Glutamatergic neuron (in vitro differentiated cells): ENCODE data around the gene INSIG1. TPM values are rescaled to one million over a fixed set of nuclear protein-coding genes. Genes with fewer than 3 reads are reported as not detected.

ENCODE experiments used
- DNase-seq: peaks from one replicate; pipeline ENCODE4 v3.0.0; 2022
- H3K27ac Mint-ChIP-seq: one replicate; pipeline ENCODE4 v1.8.0; 2020; ENCODE audit warnings: mild to moderate bottlenecking, mixed read lengths, inconsistent platforms; ENCODE audit not compliant: unreplicated experiment
- H3K27me3 Mint-ChIP-seq: one replicate; pipeline ENCODE4 v1.8.0; 2020; ENCODE audit warnings: mild to moderate bottlenecking, moderate library complexity, mixed read lengths, inconsistent platforms; ENCODE audit not compliant: unreplicated experiment
- H3K36me3 Mint-ChIP-seq: one replicate; pipeline ENCODE4 v1.8.0; 2020; ENCODE audit warnings: mild to moderate bottlenecking, mixed read lengths, inconsistent platforms; ENCODE audit not compliant: unreplicated experiment
- H3K4me1 Mint-ChIP-seq: one replicate; pipeline ENCODE4 v1.8.0; 2020; ENCODE audit warnings: mild to moderate bottlenecking, low read depth, mixed read lengths, inconsistent platforms; ENCODE audit not compliant: unreplicated experiment
- H3K4me3 Mint-ChIP-seq: one replicate; pipeline ENCODE4 v1.8.0; 2020; ENCODE audit warnings: mild to moderate bottlenecking, mixed read lengths, inconsistent platforms; ENCODE audit not compliant: unreplicated experiment
- H3K9me3 Mint-ChIP-seq: one replicate; pipeline ENCODE4 v1.8.0; 2020; ENCODE audit warnings: mild to moderate bottlenecking, moderate library complexity, mixed read lengths, inconsistent platforms; ENCODE audit not compliant: unreplicated experiment
- CTCF ChIP-seq: fragments of 200-600 bp; sonication (generic); IDR thresholded peaks from one replicate; pipeline ENCODE4 v1.5.0; 2021; ENCODE audit not compliant: partially characterized antibody, unreplicated experiment
- total RNA-seq: library from RNA; stranded (reverse); fragmentation: NEBNext Ultra II Directional; extraction: Animal tissue kit (Norgen Biotek cat#: 25700); gene quantifications from one replicate; pipeline ENCODE4 v1.2.1, GENCODE V29; 2021; ENCODE audit not compliant: unreplicated experiment

INSIG1 gene
- total RNA-seq, 1 donor from 2014 or later: 95.2 TPM

GRCh38 chr7:155279787-155280445, 17.8 kb upstream of the INSIG1 start:
- Mint-ChIP-seq H3K4me1 (no peaks in the 10 kb centered on the region), H3K27ac (no peak overlapping the region), H3K36me3 (no peaks in the 10 kb centered on the region), H3K27me3 (no peaks in the 10 kb centered on the region), H3K4me3 (no peak overlapping the region), H3K9me3 (no peaks in the 10 kb centered on the region)
- TF ChIP-seq CTCF: no peak
- DNase-seq: no peak

GRCh38 chr7:155280446-155281397, 17.0 kb upstream of the INSIG1 start:
- Mint-ChIP-seq H3K4me1 (no peaks in the 10 kb centered on the region), H3K4me3 (no peak overlapping the region), H3K27ac (no peak overlapping the region)

GRCh38 chr7:155281398-155281969, 16.2 kb upstream of the INSIG1 start:
- Mint-ChIP-seq H3K4me3 (no peak overlapping the region), H3K9me3 (peaks cover under 1% of the 10 kb centered on the region), H3K4me1 (no peaks in the 10 kb centered on the region), H3K27ac (no peak overlapping the region), H3K27me3 (no peaks in the 10 kb centered on the region), H3K36me3 (no peaks in the 10 kb centered on the region)
- TF ChIP-seq CTCF: no peak
- no peak for DNase-seq

More at GRCh38 chr7:155280446-155281397, 17.0 kb upstream of the INSIG1 start:
- Mint-ChIP-seq H3K9me3 (no peaks in the 10 kb centered on the region), H3K36me3 (no peaks in the 10 kb centered on the region), H3K27me3 (no peaks in the 10 kb centered on the region)
- no peak for TF ChIP-seq CTCF
- DNase-seq: no peak

- Mint-ChIP-seq H3K36me3 (peaks cover 9% of the 10 kb centered on the region), H3K4me3 (no peak overlapping the region), H3K27ac (no peak overlapping the region), H3K4me1 (no peaks in the 10 kb centered on the region), H3K27me3 (no peaks in the 10 kb centered on the region), H3K9me3 (peaks cover 7% of the 10 kb centered on the region)
- no peak for DNase-seq
- TF ChIP-seq CTCF: no peak
Observed at GRCh38 chr7:155282671-155283070, 15.0 kb upstream of the INSIG1 start.
